ENCODE measurements around the gene ABCA12.

The ABCA12 gene

DNA sequence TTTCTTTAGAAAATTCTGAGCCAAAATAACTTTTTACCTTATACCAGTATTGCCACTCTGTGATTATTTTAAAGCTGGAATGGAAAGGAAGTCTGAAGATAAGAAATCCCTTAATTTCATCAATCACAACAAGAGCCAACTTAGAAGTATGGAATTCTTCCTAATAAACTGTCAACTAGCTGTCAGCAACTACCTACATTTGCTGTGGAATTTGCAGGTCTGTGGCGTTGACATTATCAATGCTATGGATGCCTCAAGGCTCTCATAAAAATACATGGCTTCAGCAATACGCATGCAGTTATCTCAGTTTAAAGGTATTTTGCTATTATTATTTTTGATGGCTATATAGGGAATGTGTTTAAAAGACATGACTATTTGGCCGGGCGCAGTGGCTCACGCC, 108.5 kb downstream of the ABCA12 start:
- Mint-ChIP-seq H3K4me3 (no peak overlapping the region), H3K27ac (no peak overlapping the region), H3K27me3 (no peaks in the 10 kb centered on the region), H3K9me3 (no peaks in the 10 kb centered on the region), H3K4me1 (no peaks in the 10 kb centered on the region)
- no peak for DNase-seq
- no peak for ATAC-seq

GRCh38 chr2:215028231-215028630, 110.2 kb downstream of the ABCA12 start:
- no peak for DNase-seq
- no peaks in the 10 kb centered on the region for H3K27me3 Mint-ChIP-seq
- no peak overlapping the region for H3K27ac Mint-ChIP-seq
- no peak overlapping the region for H3K4me3 Mint-ChIP-seq
- H3K4me1 Mint-ChIP-seq: no peaks in the 10 kb centered on the region
- no peak for ATAC-seq
- H3K9me3 Mint-ChIP-seq: no peaks in the 10 kb centered on the region

- Mint-ChIP-seq H3K4me1 (no peaks in the 10 kb centered on the region), H3K9me3 (no peaks in the 10 kb centered on the region), H3K27ac (no peak overlapping the region), H3K27me3 (no peaks in the 10 kb centered on the region), H3K4me3 (no peak overlapping the region)
- DNase-seq: no peak
- ATAC-seq: no peak
Observed at GRCh38 chr2:215027779-215028178, 110.6 kb downstream of the ABCA12 start.

GRCh38 chr2:215022910-215023309, 115.5 kb downstream of the ABCA12 start:
- no peak overlapping the region for H3K27ac Mint-ChIP-seq
- ATAC-seq (no peak), DNase-seq (no peak)
- no peak overlapping the region for H3K4me3 Mint-ChIP-seq
- H3K27me3 Mint-ChIP-seq: no peaks in the 10 kb centered on the region
- no peaks in the 10 kb centered on the region for H3K9me3 Mint-ChIP-seq
- H3K4me1 Mint-ChIP-seq: no peaks in the 10 kb centered on the region

GRCh38 chr2:215022418-215022817, 116.0 kb downstream of the ABCA12 start:
- no peaks in the 10 kb centered on the region for H3K27me3 Mint-ChIP-seq
- no peak overlapping the region for H3K4me3 Mint-ChIP-seq
- no peak for ATAC-seq
- no peaks in the 10 kb centered on the region for H3K4me1 Mint-ChIP-seq
- no peak overlapping the region for H3K27ac Mint-ChIP-seq
- no peaks in the 10 kb centered on the region for H3K9me3 Mint-ChIP-seq
- DNase-seq: no peak

DNA sequence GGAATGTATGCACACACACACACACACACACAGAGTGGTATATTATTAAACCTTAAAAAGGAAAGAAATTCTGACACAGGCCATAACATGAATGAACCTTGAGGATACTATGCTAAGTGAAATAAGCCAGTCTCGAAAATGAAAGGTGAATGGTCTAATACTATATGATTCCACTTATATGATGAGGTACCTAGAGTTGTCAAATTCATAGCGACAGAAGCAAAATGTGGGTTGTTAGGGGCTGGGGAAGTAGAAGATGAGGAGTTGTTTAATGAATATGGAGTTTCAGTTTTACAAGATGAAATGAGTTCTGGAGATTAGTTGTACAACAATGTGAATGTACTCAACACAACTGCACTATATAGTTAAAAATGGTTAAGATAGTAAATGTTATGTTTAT, 118.1 kb downstream of the ABCA12 start:
- no peaks in the 10 kb centered on the region for H3K4me1 Mint-ChIP-seq

DNA sequence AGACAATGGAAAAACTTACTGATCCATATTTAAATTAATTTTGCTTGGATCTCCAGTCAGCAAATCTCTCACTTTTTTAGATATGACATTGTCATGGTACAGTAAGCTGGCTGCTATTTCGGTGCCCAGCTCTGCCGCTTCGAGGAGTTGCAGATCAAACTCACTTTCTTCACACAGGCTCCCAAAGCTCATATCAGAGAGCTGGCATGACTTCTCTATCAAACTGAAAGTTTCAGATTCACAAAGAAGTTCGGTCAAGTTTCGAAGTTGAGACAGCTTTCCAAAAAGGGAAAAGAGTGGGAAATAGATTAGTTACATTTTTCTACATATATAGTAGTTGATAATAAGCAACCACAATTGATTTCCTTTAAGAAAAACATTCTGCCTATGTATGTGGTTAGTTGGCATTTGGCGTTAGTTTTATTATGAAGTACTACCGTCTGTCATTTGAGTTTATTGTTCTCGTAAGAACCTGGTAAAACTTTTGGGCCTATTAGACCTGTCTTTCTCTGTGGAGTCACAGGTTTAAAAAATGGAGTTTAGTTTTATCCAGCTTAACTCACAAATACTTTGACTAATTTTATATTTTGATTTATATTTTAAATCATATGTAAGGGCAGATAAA, 118.8 kb downstream of the ABCA12 start:
- DNase-seq (no peak), ATAC-seq (no peak)
- no peak overlapping the region for H3K4me3 Mint-ChIP-seq
- no peak overlapping the region for H3K27ac Mint-ChIP-seq
- no peaks in the 10 kb centered on the region for H3K4me1 Mint-ChIP-seq
- H3K27me3 Mint-ChIP-seq: no peaks in the 10 kb centered on the region
- no peaks in the 10 kb centered on the region for H3K9me3 Mint-ChIP-seq

More for the DNA sequence above, 118.1 kb downstream of the ABCA12 start:
- ATAC-seq (no peak), DNase-seq (no peak)
- H3K27ac Mint-ChIP-seq: no peak overlapping the region
- no peak overlapping the region for H3K4me3 Mint-ChIP-seq
- H3K27me3 Mint-ChIP-seq: no peaks in the 10 kb centered on the region
- H3K9me3 Mint-ChIP-seq: no peaks in the 10 kb centered on the region

GRCh38 chr2:215019085-215019484, 119.3 kb downstream of the ABCA12 start:
- ATAC-seq: no peak
- H3K9me3 Mint-ChIP-seq: no peaks in the 10 kb centered on the region
- no peak for DNase-seq
- H3K27ac Mint-ChIP-seq: no peak overlapping the region
- H3K27me3 Mint-ChIP-seq: no peaks in the 10 kb centered on the region
- H3K4me3 Mint-ChIP-seq: no peak overlapping the region
- no peaks in the 10 kb centered on the region for H3K4me1 Mint-ChIP-seq

DNA sequence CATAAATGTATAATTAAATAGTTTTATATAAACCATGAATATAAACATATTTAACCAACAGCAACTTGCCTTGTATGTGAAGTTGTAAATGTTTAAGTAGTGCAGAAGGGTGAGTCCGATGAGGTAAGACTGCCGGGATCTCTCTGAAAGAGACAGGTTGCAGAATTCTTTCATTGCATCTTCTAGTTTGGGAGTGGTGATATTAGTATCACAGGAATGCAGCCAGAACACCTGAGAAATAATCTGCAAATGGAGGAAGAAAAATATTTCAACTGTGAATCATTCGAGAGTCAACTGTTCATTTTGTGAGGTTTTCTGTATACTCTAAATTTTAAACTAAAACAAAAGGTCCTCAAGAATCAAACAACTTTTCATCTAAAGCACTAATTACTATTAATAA, 123.0 kb downstream of the ABCA12 start:
- ATAC-seq (no peak), DNase-seq (no peak)
- Mint-ChIP-seq H3K4me1 (no peaks in the 10 kb centered on the region), H3K4me3 (no peak overlapping the region), H3K27me3 (no peaks in the 10 kb centered on the region), H3K9me3 (no peaks in the 10 kb centered on the region), H3K27ac (no peak overlapping the region)

DNA sequence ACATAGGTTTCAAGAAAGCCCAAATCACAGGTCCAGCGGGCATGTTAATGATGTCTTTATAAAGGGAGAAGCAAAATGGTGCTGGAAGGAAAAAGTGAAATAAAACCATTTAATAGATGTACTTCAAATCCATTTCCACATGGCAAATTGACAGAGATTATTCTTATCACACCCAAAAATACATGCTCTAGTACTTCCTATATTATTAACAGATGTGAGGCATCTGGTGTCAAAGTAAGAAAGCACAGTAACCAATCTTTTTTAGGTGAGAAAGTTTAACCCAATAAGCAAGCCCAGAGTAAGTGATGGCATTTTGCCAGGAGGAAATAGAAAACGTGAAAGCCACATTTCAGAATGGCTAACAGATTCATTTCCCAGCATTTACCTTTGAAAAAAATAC, 128.0 kb downstream of the ABCA12 start:
- no peak for DNase-seq

GRCh38 chr2:215003001-215003400, 135.4 kb downstream of the ABCA12 start:
- Mint-ChIP-seq H3K27ac (no peak overlapping the region), H3K27me3 (no peaks in the 10 kb centered on the region), H3K4me3 (no peak overlapping the region), H3K4me1 (no peaks in the 10 kb centered on the region), H3K9me3 (no peaks in the 10 kb centered on the region)
- ATAC-seq (no peak), DNase-seq (no peak)

More for the DNA sequence above, 128.0 kb downstream of the ABCA12 start:
- Mint-ChIP-seq H3K9me3 (no peaks in the 10 kb centered on the region), H3K4me1 (no peaks in the 10 kb centered on the region), H3K4me3 (no peak overlapping the region), H3K27me3 (no peaks in the 10 kb centered on the region), H3K27ac (no peak overlapping the region)
- ATAC-seq: no peak

DNA sequence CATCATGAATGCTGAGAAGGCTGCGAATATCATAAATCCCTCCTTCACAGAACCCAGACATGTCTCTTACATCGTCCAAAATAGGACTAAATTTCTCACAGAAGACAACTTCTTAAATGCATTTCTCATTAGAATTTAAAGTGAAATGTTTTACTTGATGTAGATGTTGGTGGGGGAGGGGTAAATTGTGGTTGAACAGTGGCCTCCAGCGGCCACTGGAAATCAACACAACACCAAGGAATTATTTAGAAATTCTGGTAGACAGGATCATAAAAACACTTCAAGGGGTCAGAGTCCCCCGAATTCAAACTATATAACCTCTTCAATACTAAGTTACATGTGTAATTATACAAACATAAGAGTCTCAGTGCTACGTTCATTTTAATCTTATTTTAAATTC, 135.9 kb downstream of the ABCA12 start:
- Mint-ChIP-seq H3K27ac (no peak overlapping the region), H3K27me3 (no peaks in the 10 kb centered on the region), H3K9me3 (no peaks in the 10 kb centered on the region), H3K4me1 (no peaks in the 10 kb centered on the region), H3K4me3 (no peak overlapping the region)
- ATAC-seq (no peak), DNase-seq (no peak)

GRCh38 chr2:215000721-215001120, 137.7 kb downstream of the ABCA12 start:
- no peaks in the 10 kb centered on the region for H3K9me3 Mint-ChIP-seq
- H3K4me3 Mint-ChIP-seq: no peak overlapping the region
- ATAC-seq: no peak
- H3K4me1 Mint-ChIP-seq: no peaks in the 10 kb centered on the region
- no peak overlapping the region for H3K27ac Mint-ChIP-seq
- no peak for DNase-seq
- no peaks in the 10 kb centered on the region for H3K27me3 Mint-ChIP-seq

DNA sequence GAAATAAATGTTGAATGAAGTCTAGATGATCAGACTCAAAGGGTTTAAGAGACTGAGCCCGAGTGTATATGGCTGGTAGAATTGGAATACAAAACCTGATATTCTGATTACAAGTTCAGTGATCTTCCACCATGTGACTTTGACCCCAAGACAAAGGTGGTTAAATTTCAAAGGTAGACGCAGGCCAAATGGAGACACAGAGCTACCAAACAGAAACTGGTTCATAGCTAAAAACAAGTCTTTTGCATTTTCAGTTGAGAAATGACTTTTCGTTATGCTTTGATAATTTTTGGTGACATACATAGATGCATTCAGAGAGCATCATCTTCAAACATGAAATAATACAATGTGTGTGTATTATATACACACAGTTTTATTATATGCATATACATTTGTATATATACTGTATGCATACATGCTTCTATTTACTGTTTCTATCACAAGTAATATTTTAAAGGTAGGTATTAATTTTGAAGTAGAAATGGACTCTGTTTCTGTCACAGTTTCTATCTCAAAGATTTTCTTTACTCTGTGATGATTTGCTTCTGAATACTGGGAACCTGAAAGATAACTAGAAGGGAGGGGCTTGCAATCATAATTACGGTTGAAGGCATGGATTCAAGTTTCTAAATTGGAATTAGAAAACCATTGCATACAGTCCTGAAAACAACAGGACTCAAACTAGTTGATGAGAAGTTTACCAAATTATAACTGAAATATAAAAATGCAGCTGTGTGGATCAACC, 142.3 kb downstream of the ABCA12 start:
- Mint-ChIP-seq H3K27ac (no peak overlapping the region), H3K4me1 (no peaks in the 10 kb centered on the region), H3K9me3 (peaks cover 0 to 4% of the 10 kb centered on the region in 2 donors), H3K4me3 (no peak overlapping the region), H3K27me3 (no peaks in the 10 kb centered on the region)
- DNase-seq (no peak), ATAC-seq (no peak)

GRCh38 chr2:214995409-214995808, 143.0 kb downstream of the ABCA12 start:
- no peak for ATAC-seq

DNA sequence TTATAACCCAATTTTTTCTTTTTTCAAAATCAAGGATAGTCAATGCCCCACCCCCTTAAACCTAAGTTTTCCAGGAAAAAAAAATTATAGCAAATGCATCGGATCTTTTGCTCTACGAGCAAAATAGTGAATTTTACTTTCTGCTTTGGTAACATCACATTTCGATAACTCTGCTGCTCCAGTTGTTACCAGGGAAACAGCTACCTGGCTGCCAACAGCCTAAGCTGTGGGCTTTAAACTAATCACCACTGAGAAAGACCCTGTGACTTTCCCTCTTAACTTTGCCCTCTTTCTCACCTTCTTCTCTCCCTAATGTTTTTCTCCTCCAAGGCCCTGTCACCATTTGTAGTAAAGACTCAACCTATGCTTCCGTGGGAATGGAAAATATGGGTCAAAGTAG, 145.5 kb downstream of the ABCA12 start:
- no peaks in the 10 kb centered on the region for H3K4me1 Mint-ChIP-seq
- H3K27me3 Mint-ChIP-seq: no peaks in the 10 kb centered on the region
- H3K9me3 Mint-ChIP-seq: peaks cover 0 to 4% of the 10 kb centered on the region in 2 donors
- DNase-seq (no peak), ATAC-seq (no peak)
- no peak overlapping the region for H3K4me3 Mint-ChIP-seq
- H3K27ac Mint-ChIP-seq: no peak overlapping the region

More at GRCh38 chr2:214995409-214995808, 143.0 kb downstream of the ABCA12 start:
- H3K4me3 Mint-ChIP-seq: no peak overlapping the region
- H3K27ac Mint-ChIP-seq: no peak overlapping the region
- no peaks in the 10 kb centered on the region for H3K4me1 Mint-ChIP-seq
- peaks cover 0 to 4% of the 10 kb centered on the region in 2 donors for H3K9me3 Mint-ChIP-seq
- no peaks in the 10 kb centered on the region for H3K27me3 Mint-ChIP-seq
- no peak for DNase-seq

GRCh38 chr2:214989187-214989586, 149.2 kb downstream of the ABCA12 start:
- peaks cover 0 to 4% of the 10 kb centered on the region in 2 donors for H3K9me3 Mint-ChIP-seq
- DNase-seq (no peak), ATAC-seq (no peak)
- H3K27ac Mint-ChIP-seq: no peak overlapping the region
- no peaks in the 10 kb centered on the region for H3K4me1 Mint-ChIP-seq
- H3K27me3 Mint-ChIP-seq: no peaks in the 10 kb centered on the region
- H3K4me3 Mint-ChIP-seq: no peak overlapping the region
